OCI-LY3 (cell line): Measurements from ENCODE around the gene SPIRE1.

Experiments
- H2AFZ ChIP-seq: fragments of 200-600, 300-600 bp; shearing (Covaris generic); 2 replicates; pipeline ENCODE4 v1.6.0; 2014; ENCODE audit warnings: antibody characterized with exemption, low read depth, low read length
- H3K27ac ChIP-seq: fragments of 200-600, 300-600 bp; sonication (generic); 2 replicates; pipeline ENCODE4 v1.5.1; 2014; ENCODE audit warnings: mild to moderate bottlenecking, low read length, moderate library complexity, mixed read lengths
- H3K27me3 ChIP-seq: fragments of 200-600, 300-600 bp; sonication (generic); 2 replicates; pipeline ENCODE4 v1.6.1; 2014; ENCODE audit warnings: low read depth, low read length, mixed read lengths
- H3K36me3 ChIP-seq: fragments of 200-600, 300-600 bp; sonication (generic); replicated peaks from 2 replicates; pipeline ENCODE3; 2014; ENCODE audit warnings: low read depth, low read length, mixed read lengths
- H3K4me1 ChIP-seq: fragments of 300-600, 200-600 bp; sonication (generic); 2 replicates; pipeline ENCODE4 v1.6.1; 2014; ENCODE audit warnings: low read length, mixed read lengths
- H3K4me2 ChIP-seq: fragments of 200-600, 300-600 bp; sonication (generic); 2 replicates; pipeline ENCODE4 v1.6.1; 2014; ENCODE audit warnings: low read length, mixed read lengths
- H3K4me3 ChIP-seq: fragments of 300-600, 200-600 bp; sonication (generic); 2 replicates; pipeline ENCODE4 v1.5.1; 2014; ENCODE audit warnings: antibody characterized with exemption, mild to moderate bottlenecking, low read length, moderate library complexity
- H3K79me2 ChIP-seq: fragments of 300-600, 200-600 bp; shearing (Covaris generic); 2 replicates; pipeline ENCODE4 v1.6.1; 2014; ENCODE audit warnings: mild to moderate bottlenecking, low read length, mixed read lengths
- H3K9ac ChIP-seq: fragments of 300-600, 200-600 bp; shearing (Covaris generic); 2 replicates; pipeline ENCODE4 v1.6.0; 2014; ENCODE audit warnings: mild to moderate bottlenecking, low read length, moderate library complexity
- H3K9me3 ChIP-seq: fragments of 200-600, 300-600 bp; shearing (Covaris generic); 2 replicates; pipeline ENCODE4 v1.6.1; 2014; ENCODE audit warnings: low read length, mixed read lengths; ENCODE audit not compliant: insufficient read depth
- H4K20me1 ChIP-seq: fragments of 200-600, 300-600 bp; sonication (generic); 2 replicates; pipeline ENCODE4 v1.6.1; 2016; ENCODE audit warnings: low read length, mixed read lengths; ENCODE audit not compliant: insufficient read depth
- CTCF ChIP-seq: fragments of 200-600, 300-600 bp; sonication (generic); IDR thresholded peaks from 2 replicates; pipeline ENCODE4 v1.5.1; 2014; ENCODE audit warnings: antibody characterized with exemption, low read length, low read depth
- EZH2phosphoT487 ChIP-seq: fragments of 200-600 bp; shearing (Covaris generic); IDR thresholded peaks from 2 replicates; pipeline ENCODE4 v1.6.1; 2018; ENCODE audit warnings: antibody characterized with exemption, mixed run types, low read depth

SPIRE1 gene

DNA sequence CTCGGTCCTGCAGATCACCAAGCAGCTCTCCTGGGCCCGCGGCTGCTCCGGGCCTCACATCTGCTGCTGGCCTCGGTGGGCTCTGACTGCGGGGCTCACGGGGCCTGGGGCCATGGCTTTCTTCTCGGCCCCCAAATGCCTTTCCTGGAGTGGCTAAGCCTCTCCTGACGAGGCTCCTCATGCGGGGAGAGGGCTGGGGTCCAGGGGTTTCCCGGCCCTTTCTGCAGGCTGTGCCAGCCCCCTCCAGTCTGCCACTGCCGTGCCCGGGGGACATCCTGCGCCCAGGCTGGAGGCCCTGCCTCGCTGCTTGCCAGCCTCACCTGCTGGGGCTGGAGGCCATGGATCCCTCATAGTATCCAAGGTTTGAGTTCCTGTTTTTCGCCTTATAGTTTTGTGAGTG, 226.3 kb downstream of the SPIRE1 start:
- Histone ChIP-seq H3K79me2 (no peaks in the 10 kb centered on the region), H3K36me3 (peaks cover 23% of the 10 kb centered on the region), H3K9ac (no peak overlapping the region), H3K27me3 (no peaks in the 10 kb centered on the region), H3K9me3 (no peaks in the 10 kb centered on the region), H4K20me1 (no peaks in the 10 kb centered on the region), H2AFZ (no peak overlapping the region), H3K27ac (no peak overlapping the region), H3K4me1 (no peaks in the 10 kb centered on the region), H3K4me2 (no peak overlapping the region), H3K4me3 (no peak overlapping the region)
- TF ChIP-seq CTCF (no peak), EZH2phosphoT487 (no peak)

DNA sequence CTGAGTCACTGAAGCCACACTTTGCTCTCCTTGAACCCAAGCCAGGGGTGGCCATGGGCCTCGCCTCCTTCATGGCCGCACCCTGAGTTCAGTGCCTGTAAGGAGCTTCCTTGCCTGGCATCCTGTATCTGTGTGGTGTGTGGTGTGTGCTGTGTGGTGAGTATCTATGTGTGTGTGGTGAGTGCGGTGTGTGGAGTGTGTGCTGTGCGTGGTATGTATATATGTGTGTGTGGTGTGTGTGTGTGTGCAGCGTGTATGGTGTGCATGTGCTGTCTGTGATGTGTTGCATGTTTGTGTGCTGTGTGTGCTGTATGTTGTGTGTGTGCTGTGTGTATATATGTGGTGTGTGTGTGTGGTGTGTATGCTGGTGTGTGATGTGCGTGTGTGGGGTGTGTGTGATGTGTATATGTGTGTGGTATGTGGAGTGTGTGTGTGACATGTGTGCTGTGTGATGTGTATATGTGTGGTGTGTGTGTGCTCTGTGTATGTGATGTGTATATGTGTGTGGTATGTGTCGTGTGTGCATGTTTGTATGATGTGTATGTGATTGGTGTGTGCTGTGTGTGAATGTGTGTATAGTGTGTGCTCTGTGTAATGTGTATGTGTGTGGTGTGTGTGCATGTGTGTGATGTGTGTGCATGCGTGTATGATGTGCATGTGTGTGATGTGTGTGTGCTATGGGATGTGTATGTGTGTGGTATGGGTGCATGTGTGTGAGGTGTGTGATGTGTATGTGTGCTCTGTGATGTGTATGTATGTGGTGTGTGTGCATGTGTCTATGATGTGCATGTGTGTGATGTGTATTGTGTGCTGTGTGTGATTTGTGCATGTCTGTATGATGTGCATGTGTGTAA, 227.5 kb downstream of the SPIRE1 start:
- Histone ChIP-seq H3K9me3 (no peaks in the 10 kb centered on the region), H3K79me2 (no peaks in the 10 kb centered on the region), H4K20me1 (no peaks in the 10 kb centered on the region), H3K27ac (no peak overlapping the region), H3K36me3 (peaks cover 23% of the 10 kb centered on the region), H3K4me1 (no peaks in the 10 kb centered on the region), H2AFZ (no peak overlapping the region), H3K4me3 (no peak overlapping the region), H3K27me3 (no peaks in the 10 kb centered on the region), H3K9ac (no peak overlapping the region), H3K4me2 (no peak overlapping the region)
- TF ChIP-seq EZH2phosphoT487 (no peak), CTCF (no peak)

DNA sequence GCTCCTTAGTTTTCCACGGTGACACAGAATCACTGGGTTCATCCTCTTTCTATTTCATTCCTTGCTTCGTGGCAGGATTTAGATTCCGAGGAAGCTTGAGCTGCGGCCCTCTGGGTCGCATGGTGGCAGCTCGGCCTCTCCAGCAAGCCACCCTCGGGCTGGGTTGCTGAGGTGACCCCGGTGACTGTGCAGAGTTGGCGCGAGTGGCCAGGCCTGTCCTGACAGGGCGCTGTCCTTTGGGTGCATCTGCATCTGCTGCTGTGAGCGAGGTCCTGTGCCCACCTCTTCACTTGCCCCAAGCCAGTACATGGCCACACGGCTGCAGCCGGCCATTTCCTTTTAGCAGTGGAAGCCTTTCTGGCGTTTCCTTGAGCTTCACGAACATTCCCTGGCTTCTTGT, 228.4 kb downstream of the SPIRE1 start:
- Histone ChIP-seq H4K20me1 (no peaks in the 10 kb centered on the region), H3K4me1 (no peaks in the 10 kb centered on the region), H3K9me3 (no peaks in the 10 kb centered on the region), H3K27ac (no peak overlapping the region), H3K9ac (no peak overlapping the region), H3K27me3 (no peaks in the 10 kb centered on the region), H3K36me3 (peaks cover 20% of the 10 kb centered on the region), H3K4me2 (no peak overlapping the region), H2AFZ (no peak overlapping the region), H3K4me3 (no peak overlapping the region), H3K79me2 (no peaks in the 10 kb centered on the region)
- TF ChIP-seq EZH2phosphoT487, result no peak
- no peak for TF ChIP-seq CTCF

DNA sequence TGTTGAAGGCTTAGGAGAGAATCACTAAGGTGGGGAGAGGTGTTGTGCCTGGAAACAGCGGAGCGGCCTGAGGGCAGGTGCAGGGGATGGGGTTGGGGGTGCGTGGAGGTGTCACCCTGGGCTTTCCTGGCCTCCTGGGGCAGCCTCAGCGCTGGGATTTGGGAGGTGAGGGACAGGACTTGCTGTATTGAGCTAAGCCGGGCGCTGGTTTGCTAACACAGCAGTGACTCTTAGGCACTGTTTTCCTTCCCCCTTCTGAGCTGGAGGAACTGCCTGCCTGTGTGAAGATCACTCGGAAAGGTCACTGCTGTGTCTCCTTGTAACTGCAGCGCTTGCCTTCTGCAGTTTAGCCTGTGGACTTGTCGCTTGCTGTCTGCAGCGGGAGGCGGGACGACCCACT, 229.0 kb downstream of the SPIRE1 start:
- H3K4me1 ChIP-seq, result no peaks in the 10 kb centered on the region
- H3K9ac ChIP-seq, result no peak overlapping the region
- H2AFZ ChIP-seq, result no peak overlapping the region
- no peak overlapping the region for H3K27ac ChIP-seq
- no peak overlapping the region for H3K4me2 ChIP-seq
- no peaks in the 10 kb centered on the region for H3K79me2 ChIP-seq
- H4K20me1 ChIP-seq, result no peaks in the 10 kb centered on the region
- H3K9me3 ChIP-seq, result no peaks in the 10 kb centered on the region
- H3K36me3 ChIP-seq, result peaks cover 17% of the 10 kb centered on the region
- H3K4me3 ChIP-seq, result no peak overlapping the region
- TF ChIP-seq EZH2phosphoT487 (no peak), CTCF (no peak)
- no peaks in the 10 kb centered on the region for H3K27me3 ChIP-seq
